Measurements from ENCODE around the gene PYHIN1. TPM values are rescaled to one million over a fixed set of nuclear protein-coding genes. Genes with fewer than 3 reads are reported as not detected.

Gene PYHIN1
- total RNA-seq, 1 donor from 2014 or later, result not detected

- no peak for DNase-seq (ENCODE audit: low read depth)
These were observed 82.7 kb downstream of the PYHIN1 start for GRCh38 chr1:159014003-159014571.

DNA sequence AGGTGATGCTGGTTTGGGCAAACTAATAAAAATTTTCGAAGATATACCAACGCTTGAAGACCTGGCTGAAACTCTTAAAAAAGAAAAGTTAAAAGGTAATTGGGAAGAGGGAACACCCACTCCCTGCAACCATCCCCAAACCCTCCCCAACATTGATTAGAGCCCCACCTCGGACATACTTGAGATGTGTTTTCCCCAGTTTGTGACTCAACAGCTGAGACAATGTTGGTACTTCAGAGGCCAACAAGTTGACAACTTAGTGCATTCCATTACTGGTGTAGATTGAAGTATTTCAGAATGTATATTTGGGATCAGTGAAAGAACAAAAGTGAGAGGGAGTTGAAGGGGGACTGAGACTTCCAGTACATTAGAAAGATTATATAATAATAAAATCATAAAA is 83.5 kb downstream of the PYHIN1 start:
- DNase-seq (ENCODE audit: low read depth), result no peak

GRCh38 chr1:159015440-159015909 is 84.1 kb downstream of the PYHIN1 start:
- peak; percentile 86 for DNase-seq (ENCODE audit: low read depth)

- no peak for DNase-seq (ENCODE audit: low read depth)
These were observed 92.4 kb downstream of the PYHIN1 start for GRCh38 chr1:159023723-159024122.

DNA sequence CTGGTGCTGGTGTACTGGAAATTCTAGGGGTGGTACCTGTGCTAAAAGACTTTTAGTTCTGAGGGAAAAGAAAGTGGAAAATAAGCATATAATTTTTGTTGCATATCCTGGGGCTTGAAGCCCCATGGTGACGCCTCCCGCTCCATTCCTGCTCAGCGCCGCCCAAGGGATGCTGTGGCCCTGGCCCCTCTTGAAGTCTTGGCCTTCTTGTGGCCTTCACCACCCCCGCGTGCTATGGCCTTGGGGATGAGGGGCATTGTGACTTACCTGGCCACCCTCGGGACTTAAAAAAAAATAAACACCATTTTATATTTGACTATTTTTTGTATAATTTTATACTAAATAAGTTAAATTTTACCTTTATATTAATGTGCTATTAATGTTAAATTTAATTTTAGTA is 93.7 kb downstream of the PYHIN1 start:
- DNase-seq (ENCODE audit: low read depth), result no peak

Other genes with a start within 250 kb of the PYHIN1 start
- gene SPTA1, start 244.8 kb upstream of the PYHIN1 start, total RNA-seq, result under 0.01 TPM in 1 of 2 replicates, not detected in the other
- not detected in 2 replicates for gene OR6K2, start 230.9 kb upstream of the PYHIN1 start, total RNA-seq
- not detected in 2 replicates for gene OR6K3, start 210.8 kb upstream of the PYHIN1 start, total RNA-seq
- gene OR6K6, start 176.8 kb upstream of the PYHIN1 start, total RNA-seq, result not detected in 2 replicates
- gene OR6N1, start 159.4 kb upstream of the PYHIN1 start, total RNA-seq, result not detected in 2 replicates
- gene OR6N2, start 150.3 kb upstream of the PYHIN1 start, total RNA-seq, result not detected in 2 replicates
- not detected in 2 replicates for gene MNDA, start 100.2 kb upstream of the PYHIN1 start, total RNA-seq
- gene IFI16, start 78.4 kb downstream of the PYHIN1 start, total RNA-seq, result 8.7 and 25.6 TPM in 2 replicates
- not detected in 2 replicates for gene AIM2, start 145.2 kb downstream of the PYHIN1 start, total RNA-seq
- under 0.01 and 0.85 TPM in 2 replicates for gene CADM3, start 240.1 kb downstream of the PYHIN1 start, total RNA-seq